ENCODE measurements around the gene ZNF138.
"Not testable (repeated sequence)": the region's sequence is repeated elsewhere in the genome, so short reads cannot be mapped to it uniquely, and the experiment has no call there.

The ZNF138 gene

DNA sequence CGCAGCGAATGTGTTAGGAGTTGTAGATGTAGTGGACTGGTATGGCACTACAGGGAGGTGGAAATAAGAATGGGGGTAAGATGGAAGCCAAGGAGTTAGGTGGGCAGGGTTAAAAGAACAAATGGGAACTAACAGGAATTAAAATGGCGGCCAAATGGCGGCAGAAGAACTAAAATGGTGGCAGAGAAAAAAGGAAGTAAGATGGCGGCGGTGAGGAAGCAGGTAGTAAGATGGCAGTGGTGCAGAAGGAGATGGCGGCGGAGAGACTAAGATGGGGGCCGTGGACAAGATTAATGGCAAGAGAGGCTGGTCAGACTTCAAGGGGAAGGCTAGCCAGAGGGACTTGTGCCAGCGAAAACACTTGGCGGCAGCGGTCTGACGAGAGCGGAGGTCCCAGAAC, 44.5 kb downstream of the ZNF138 start:
- DNase-seq (ENCODE audit: low read depth in 2 of 2): no peak

DNA sequence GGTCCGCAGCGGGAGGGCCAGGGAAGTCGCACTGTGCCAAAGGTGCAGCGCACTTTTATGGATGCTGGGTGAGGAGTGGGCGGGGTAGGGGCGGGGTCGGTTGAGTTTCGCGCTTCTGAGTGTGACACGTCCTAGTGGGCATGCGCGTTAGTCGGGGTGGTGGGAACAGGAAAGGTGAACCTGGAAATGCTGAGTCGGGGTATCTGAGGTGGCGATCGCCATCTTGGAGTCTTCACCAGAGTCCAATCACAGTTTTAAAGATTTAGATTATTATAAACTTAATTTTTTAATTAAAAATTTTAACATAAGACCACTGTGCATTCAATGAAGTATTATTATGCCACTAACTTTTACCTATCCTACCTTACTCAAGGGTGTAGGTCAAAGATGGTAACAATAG, 45.7 kb downstream of the ZNF138 start:
- no peak for DNase-seq (ENCODE audit: low read depth in 2 of 2)

DNA sequence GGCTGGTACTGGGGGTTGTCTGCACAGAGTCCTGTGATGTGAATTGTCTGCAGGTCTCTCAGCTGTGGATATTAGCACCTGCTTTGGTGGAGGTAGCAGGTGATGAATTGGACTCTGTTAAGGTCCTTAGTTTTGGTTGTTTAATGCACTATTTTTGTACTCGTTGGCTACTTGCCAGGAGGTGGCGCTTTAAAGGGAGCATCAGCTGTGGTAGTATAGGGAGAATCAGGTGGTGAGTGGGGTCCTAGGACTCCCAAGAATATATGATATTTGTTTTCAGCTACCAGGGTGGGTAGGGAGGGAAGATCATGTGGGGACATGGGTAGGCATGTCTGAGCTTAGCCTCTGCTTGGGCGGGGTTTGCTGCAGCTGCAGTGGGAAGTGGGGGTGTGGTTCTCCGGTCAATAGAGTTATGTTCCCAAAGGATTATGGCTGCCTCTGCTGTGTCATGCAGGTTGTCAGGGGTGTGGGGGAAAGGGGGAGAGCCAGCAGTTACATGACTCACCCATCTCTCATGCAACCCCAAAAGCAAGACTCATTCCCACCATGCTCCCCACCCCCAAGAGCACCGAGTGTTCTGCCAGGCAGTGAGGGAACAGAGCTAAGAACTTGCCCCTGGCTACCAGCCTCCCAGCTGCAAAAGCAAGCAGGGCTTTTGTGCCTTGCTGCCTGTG, 55.2 kb downstream of the ZNF138 start:
- no peak for DNase-seq (ENCODE audit: low read depth in 2 of 2)

GRCh38 chr7:64849924-64850499, 55.8 kb downstream of the ZNF138 start:
- DNase-seq (ENCODE audit: low read depth in 2 of 2): no peak

GRCh38 chr7:64853679-64854078, 59.5 kb downstream of the ZNF138 start:
- no peak for DNase-seq (ENCODE audit: low read depth in 2 of 2)

- no peak for DNase-seq (ENCODE audit: low read depth in 2 of 2)
Observed at GRCh38 chr7:64854969-64855368, 60.7 kb downstream of the ZNF138 start.

DNA sequence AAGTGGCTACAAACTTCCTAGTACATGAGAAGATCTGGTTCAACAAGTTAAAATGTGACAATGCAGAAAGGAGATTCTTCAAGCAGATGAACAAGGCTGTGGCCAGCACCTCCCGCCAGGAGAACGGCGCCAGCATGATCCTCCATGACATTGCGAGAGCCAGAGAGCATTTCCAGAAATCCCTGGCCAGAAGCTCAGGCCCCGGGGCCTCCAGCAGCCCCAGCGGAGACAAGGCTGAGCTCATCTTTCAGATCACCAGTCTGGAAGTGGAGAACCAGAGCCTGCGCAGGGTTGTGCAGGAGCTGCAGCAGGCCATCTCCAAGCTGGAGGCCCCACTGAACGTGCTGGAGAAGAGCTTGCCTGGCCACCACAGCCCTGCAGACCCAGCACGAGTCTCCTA, 68.8 kb downstream of the ZNF138 start:
- DNase-seq (ENCODE audit: low read depth in 2 of 2): no peak

GRCh38 chr7:64863530-64863929, 69.3 kb downstream of the ZNF138 start:
- DNase-seq (ENCODE audit: low read depth in 2 of 2): not testable (repeated sequence)

DNA sequence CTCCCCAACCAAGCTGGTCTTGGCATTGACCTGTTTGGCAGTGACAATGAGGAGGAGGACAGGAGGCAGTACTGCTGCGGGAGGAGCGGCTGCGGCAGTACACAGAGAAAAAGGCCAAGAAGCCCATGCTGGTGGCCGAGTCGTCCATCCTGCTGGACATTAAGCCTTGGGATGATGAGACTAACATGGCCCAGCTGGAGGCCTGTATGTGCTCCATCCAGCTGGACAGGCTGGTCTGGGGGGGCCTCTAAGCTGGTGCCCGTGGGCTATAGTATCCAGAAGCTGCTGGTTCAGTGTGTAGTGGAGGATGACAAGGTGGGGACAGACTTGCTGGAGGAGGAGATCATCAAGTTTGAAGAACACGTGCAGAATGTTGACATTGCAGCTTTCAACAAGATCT, 69.7 kb downstream of the ZNF138 start:
- no peak for DNase-seq (ENCODE audit: low read depth in 2 of 2)

- DNase-seq (ENCODE audit: low read depth in 2 of 2): no peak
Observed at GRCh38 chr7:64867863-64868440, 73.7 kb downstream of the ZNF138 start.

DNA sequence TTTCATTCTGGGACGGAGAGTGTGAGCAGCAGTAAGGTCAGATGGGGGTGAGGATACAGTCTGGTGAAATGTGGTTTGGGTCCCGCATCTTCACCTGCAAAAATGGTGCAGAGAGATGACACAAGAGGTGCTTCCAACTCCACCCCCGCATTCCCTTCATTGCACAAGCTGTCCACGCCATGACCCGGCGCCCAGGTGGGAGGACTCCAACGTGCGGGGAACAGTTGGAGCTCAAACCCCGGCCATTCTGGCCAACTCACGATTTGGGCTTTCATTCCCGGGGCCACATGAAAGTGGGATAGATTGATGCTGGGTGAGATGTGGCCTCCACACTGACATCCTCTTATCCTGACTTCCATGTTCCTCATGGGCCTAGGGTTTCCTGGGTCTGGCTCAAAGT, 74.3 kb downstream of the ZNF138 start:
- DNase-seq (ENCODE audit: low read depth in 2 of 2): no peak

GRCh38 chr7:64869121-64869725, 75.0 kb downstream of the ZNF138 start:
- DNase-seq (ENCODE audit: low read depth in 2 of 2): no peak

DNA sequence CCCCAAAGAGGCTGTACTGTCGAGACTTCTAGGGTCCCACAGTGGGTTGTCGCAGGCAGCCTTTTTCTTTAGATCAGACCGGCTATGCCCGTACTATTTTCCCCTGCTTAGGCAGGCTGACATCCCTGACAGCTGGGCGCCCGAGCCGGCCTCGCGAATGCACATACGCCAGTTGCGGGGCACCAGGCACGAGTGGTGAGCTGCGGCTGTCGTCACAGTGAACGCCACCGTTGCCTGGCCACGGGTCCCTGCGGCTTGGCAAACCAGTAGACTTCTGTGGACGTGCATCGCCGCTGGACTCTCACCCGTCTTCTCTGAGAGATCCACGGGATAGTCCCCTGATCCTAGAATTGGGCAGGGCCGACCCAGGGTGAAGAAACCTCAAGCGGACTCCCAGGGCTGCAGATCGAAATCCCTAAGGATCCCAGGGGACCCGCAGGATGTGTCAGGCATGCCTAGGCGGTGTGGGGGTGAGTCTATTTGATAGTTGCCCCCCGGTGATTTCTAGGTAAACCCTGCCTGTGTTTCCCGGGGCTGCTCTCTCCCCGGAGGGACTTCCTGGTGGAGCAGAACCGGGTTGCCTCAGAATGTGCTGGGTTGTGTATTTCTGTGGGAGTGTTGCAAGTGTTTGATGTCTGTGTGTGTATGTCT, 75.8 kb downstream of the ZNF138 start:
- DNase-seq (ENCODE audit: low read depth in 2 of 2): no peak

DNA sequence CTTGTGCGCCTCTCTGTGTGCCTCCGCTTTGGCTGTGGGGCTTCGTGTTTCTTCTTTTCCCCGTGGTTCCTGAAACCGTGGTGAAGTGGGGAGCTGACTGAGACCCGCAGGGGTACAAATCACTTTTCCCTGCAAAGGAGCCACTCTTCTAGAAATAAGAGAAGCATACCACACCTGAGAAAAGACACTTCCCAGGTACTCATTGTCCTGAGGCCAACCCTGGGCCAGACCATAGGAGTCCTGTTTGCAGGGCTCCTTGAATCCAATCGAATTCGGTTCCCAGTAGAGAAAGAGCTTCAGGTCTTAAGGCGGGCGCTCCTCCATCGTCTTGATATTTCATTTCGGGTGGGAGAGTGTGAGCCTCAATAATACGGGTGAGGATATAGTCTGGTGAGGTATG, 76.4 kb downstream of the ZNF138 start:
- DNase-seq (ENCODE audit: low read depth in 2 of 2): no peak

- DNase-seq (ENCODE audit: low read depth in 2 of 2): no peak
Observed at GRCh38 chr7:64871761-64872160, 77.5 kb downstream of the ZNF138 start.

DNA sequence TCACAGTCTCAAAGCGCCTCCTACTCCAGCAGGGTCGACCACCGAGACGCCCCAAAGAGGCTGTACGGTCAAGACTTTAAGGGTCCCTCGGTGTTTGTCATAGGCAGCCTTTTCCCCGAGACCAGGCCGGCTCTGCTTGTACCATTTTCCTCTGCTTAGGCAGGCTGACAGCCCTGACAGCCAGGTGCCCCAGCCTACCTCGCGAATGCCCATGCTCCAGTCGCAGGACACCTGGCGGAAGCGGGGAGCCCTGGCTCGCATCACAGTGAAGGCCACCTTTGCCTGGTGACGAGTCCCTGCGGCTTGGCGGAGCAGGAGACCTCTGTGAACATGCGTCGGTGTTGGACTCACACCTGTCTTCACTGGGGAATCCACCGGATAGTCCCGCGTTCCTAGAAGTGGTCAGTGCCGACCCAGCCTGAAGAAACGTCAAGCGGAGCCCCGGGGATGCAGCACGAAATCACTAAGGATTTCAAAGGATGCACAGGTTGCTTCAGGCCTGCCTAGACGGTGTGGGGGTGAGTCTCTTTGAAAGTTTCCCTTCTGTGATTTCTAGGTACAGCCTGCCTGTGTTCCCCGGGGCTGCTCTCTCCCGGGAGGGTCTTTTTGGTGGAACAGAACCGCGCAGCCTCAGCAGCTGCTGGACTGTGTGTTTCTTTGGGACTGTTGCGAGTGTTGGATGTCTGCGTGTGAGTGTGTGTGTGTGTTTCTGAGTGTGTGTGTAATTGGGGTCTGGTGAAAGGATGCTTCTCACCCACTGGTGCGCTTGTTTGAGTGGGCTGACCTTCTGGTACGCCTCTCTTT, 78.3 kb downstream of the ZNF138 start:
- no peak for DNase-seq (ENCODE audit: low read depth in 2 of 2)

GRCh38 chr7:64873155-64873500, 78.9 kb downstream of the ZNF138 start:
- DNase-seq (ENCODE audit: low read depth in 2 of 2): no peak

GRCh38 chr7:64873517-64873916, 79.3 kb downstream of the ZNF138 start:
- no peak for DNase-seq (ENCODE audit: low read depth in 2 of 2)

- no peak for DNase-seq (ENCODE audit: low read depth in 2 of 2)
Observed at GRCh38 chr7:64874114-64874513, 79.9 kb downstream of the ZNF138 start.

- DNase-seq (ENCODE audit: low read depth in 2 of 2): no peak
Observed at GRCh38 chr7:64874562-64875250, 80.5 kb downstream of the ZNF138 start.

- DNase-seq (ENCODE audit: low read depth in 2 of 2): no peak
Observed at GRCh38 chr7:64875258-64875657, 81.0 kb downstream of the ZNF138 start.
